Prostate gland (tissue), 2 donors: ENCODE measurements around the gene AGK. TPM values are rescaled to one million over a fixed set of nuclear protein-coding genes. Genes with fewer than 3 reads are reported as not detected.

Experiments used
- DNase-seq: peaks from one replicate; pipeline ENCODE4 v3.0.0-alpha.2; 2019; ENCODE audit warnings: low spot score
- H3K27ac ChIP-seq, 2 donors: fragments of 200-600 bp; sonication (generic); 2 replicates each; pipeline ENCODE4 v1.5.1; 2017 to 2019
- H3K27me3 ChIP-seq: fragments of 200-600 bp; sonication (generic); replicated peaks from 2 replicates; pipeline ENCODE4 v1.5.1; 2019; ENCODE audit not compliant: insufficient read depth
- H3K36me3 ChIP-seq, 2 donors: fragments of 200-600 bp; sonication (generic); 1 replicate in 1 of 2; 2 replicates in 1 of 2; pipeline versions ENCODE4 v1.5.1 to v1.8.1; 2017 to 2019
- H3K4me1 ChIP-seq: fragments of 200-600 bp; sonication (generic); replicated peaks from 2 replicates; pipeline ENCODE4 v1.5.1; 2019
- H3K4me3 ChIP-seq, 2 donors: fragments of 200-600 bp; sonication (generic); 2 replicates each; pipeline ENCODE4 v1.5.1; 2017 to 2019
- H3K9me3 ChIP-seq: fragments of 200-600 bp; sonication (generic); 2 replicates; pipeline ENCODE4 v1.5.1; 2017
- CTCF ChIP-seq, 4 experiments: fragments of 200-600 bp in 2 of 4; fragments of 450-650 bp in 2 of 4; sonication (generic) in 2 of 4; IDR thresholded peaks; 1 replicate in 3 of 4; 2 replicates in 1 of 4; pipeline ENCODE4 v1.5.1; 2016 to 2019; ENCODE audit warnings: antibody characterized with exemption in 4 of 4, mild to moderate bottlenecking in 2 of 4, moderate library complexity in 2 of 4
- POLR2A ChIP-seq: fragments of 450-650 bp; IDR thresholded peaks from one replicate; pipeline ENCODE4 v1.6.1; 2016; ENCODE audit warnings: antibody characterized with exemption, mild to moderate bottlenecking
- POLR2AphosphoS5 ChIP-seq: sonication (generic); formaldehyde crosslinking; IDR thresholded peaks from one replicate; pipeline ENCODE4 v1.6.1; 2017; ENCODE audit warnings: antibody characterized with exemption
- WGBS: methylation state at CpG from one replicate; pipeline ENCODE4 v1.1.5; 2018; 5-methylcytosine and 5-hydroxymethylcytosine counted together
- intact Hi-C: fragments of 100-400 bp; cut with DNase I; formaldehyde crosslinking; loops from one replicate; pipeline ENCODE4 v1.14.2; 2022
- total RNA-seq, 2 donors: library from RNA; depleted of rRNA; stranded (reverse); fragments of >200 nt; gene quantifications; one replicate each; pipeline ENCODE4 v1.1.0, GENCODE V29; 2016

AGK gene
- total RNA-seq, 2 donors from 2014 or later, result 19.4 to 26.7 TPM

GRCh38 chr7:141513720-141514119, 37.5 kb upstream of the AGK start:
- no peaks in the 10 kb centered on the region for H3K4me1 ChIP-seq
- no peaks in the 10 kb centered on the region for H3K36me3 ChIP-seq
- 86% methylated on average over 1 of the region's 1 CpG for WGBS
- intact Hi-C loops, result no loop called here
- no peak overlapping the region for H3K4me3 ChIP-seq
- H3K9me3 ChIP-seq, result no peaks in the 10 kb centered on the region
- DNase-seq, result no peak
- no peak for TF ChIP-seq POLR2AphosphoS5
- no peak for TF ChIP-seq POLR2A
- no peak for TF ChIP-seq CTCF (IDR thresholded peaks at IDR 0.05)
- no peaks in the 10 kb centered on the region for H3K27me3 ChIP-seq
- no peak overlapping the region for H3K27ac ChIP-seq

- no peak for DNase-seq
- Histone ChIP-seq H3K4me1 (no peaks in the 10 kb centered on the region), H3K27me3 (no peaks in the 10 kb centered on the region), H3K9me3 (no peaks in the 10 kb centered on the region), H3K4me3 (no peak overlapping the region), H3K27ac (no peak overlapping the region), H3K36me3 (no peaks in the 10 kb centered on the region)
- 66% methylated on average over 4 of the region's 4 CpGs for WGBS
- TF ChIP-seq POLR2AphosphoS5 (no peak), CTCF (IDR thresholded peaks at IDR 0.05) (no peak)
- intact Hi-C loops, result no loop called here
Observed at GRCh38 chr7:141515941-141516340, 35.3 kb upstream of the AGK start.

GRCh38 chr7:141519623-141520022, 31.6 kb upstream of the AGK start:
- TF ChIP-seq POLR2AphosphoS5 (no peak), POLR2A (no peak), CTCF (IDR thresholded peaks at IDR 0.05) (no peak)
- 97% methylated on average over 4 of the region's 4 CpGs for WGBS

GRCh38 chr7:141522657-141523342, 28.4 kb upstream of the AGK start:
- no peak for DNase-seq
- 85% methylated on average over 3 of the region's 3 CpGs for WGBS
- Histone ChIP-seq H3K4me3 (no peak overlapping the region), H3K4me1 (no peaks in the 10 kb centered on the region), H3K9me3 (no peaks in the 10 kb centered on the region), H3K27me3 (no peaks in the 10 kb centered on the region), H3K36me3 (no peaks in the 10 kb centered on the region), H3K27ac (no peak overlapping the region)
- TF ChIP-seq POLR2A, result no peak
- TF ChIP-seq CTCF (IDR thresholded peaks at IDR 0.05), result no peak
- no peak for TF ChIP-seq POLR2AphosphoS5
- intact Hi-C loops, result no loop called here

More at GRCh38 chr7:141519623-141520022, 31.6 kb upstream of the AGK start:
- H3K4me3 ChIP-seq, result no peak overlapping the region
- H3K27me3 ChIP-seq, result no peaks in the 10 kb centered on the region
- no peak overlapping the region for H3K27ac ChIP-seq
- H3K36me3 ChIP-seq, result no peaks in the 10 kb centered on the region
- H3K9me3 ChIP-seq, result no peaks in the 10 kb centered on the region
- no peak for DNase-seq
- H3K4me1 ChIP-seq, result no peaks in the 10 kb centered on the region
- intact Hi-C loops, result no loop called here

GRCh38 chr7:141525973-141526514, 25.2 kb upstream of the AGK start:
- Histone ChIP-seq H3K36me3 (no peaks in the 10 kb centered on the region), H3K9me3 (no peaks in the 10 kb centered on the region), H3K4me1 (no peaks in the 10 kb centered on the region), H3K27ac (no peak overlapping the region), H3K27me3 (no peaks in the 10 kb centered on the region), H3K4me3 (no peak overlapping the region)
- DNase-seq, result no peak
- TF ChIP-seq CTCF (IDR thresholded peaks at IDR 0.05), result no peak
- TF ChIP-seq POLR2AphosphoS5, result no peak
- no peak for TF ChIP-seq POLR2A
- intact Hi-C loops, result no loop called here
